ENCODE results near the gene PTPRK. TPM values are rescaled to one million over a fixed set of nuclear protein-coding genes. Genes with fewer than 3 reads are reported as not detected.

PTPRK gene
- total RNA-seq, 1 experiment from 2014 or later = 34.2 TPM

- TF ChIP-seq, protein P1, sequence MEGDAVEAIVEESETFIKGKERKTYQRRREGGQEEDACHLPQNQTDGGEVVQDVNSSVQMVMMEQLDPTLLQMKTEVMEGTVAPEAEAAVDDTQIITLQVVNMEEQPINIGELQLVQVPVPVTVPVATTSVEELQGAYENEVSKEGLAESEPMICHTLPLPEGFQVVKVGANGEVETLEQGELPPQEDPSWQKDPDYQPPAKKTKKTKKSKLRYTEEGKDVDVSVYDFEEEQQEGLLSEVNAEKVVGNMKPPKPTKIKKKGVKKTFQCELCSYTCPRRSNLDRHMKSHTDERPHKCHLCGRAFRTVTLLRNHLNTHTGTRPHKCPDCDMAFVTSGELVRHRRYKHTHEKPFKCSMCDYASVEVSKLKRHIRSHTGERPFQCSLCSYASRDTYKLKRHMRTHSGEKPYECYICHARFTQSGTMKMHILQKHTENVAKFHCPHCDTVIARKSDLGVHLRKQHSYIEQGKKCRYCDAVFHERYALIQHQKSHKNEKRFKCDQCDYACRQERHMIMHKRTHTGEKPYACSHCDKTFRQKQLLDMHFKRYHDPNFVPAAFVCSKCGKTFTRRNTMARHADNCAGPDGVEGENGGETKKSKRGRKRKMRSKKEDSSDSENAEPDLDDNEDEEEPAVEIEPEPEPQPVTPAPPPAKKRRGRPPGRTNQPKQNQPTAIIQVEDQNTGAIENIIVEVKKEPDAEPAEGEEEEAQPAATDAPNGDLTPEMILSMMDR (IDR thresholded peaks at IDR 0.05 in 2 of 3, conservative IDR thresholded peaks at IDR 0.05 in 1 of 3; ENCODE audit: borderline replicate concordance in 1 of 3, insufficient read depth in 1 of 3, low read depth in 2 of 3, low read length in 2 of 3) = no peak
- TF ChIP-seq MAX (IDR thresholded peaks at IDR 0.05) (no peak), ATF3 (IDR thresholded peaks at IDR 0.05) (no peak), ZFX (IDR thresholded peaks at IDR 0.05) (no peak), POLR2A (IDR thresholded peaks at IDR 0.05; ENCODE audit: borderline replicate concordance, extremely low read depth, insufficient read depth, insufficient read length) (no peak), EGR1 (IDR thresholded peaks at IDR 0.05; ENCODE audit: low read depth) (no peak)
Measured at GRCh38 chr6:128107682-128108081, 412.7 kb downstream of the PTPRK start (continued).

DNA sequence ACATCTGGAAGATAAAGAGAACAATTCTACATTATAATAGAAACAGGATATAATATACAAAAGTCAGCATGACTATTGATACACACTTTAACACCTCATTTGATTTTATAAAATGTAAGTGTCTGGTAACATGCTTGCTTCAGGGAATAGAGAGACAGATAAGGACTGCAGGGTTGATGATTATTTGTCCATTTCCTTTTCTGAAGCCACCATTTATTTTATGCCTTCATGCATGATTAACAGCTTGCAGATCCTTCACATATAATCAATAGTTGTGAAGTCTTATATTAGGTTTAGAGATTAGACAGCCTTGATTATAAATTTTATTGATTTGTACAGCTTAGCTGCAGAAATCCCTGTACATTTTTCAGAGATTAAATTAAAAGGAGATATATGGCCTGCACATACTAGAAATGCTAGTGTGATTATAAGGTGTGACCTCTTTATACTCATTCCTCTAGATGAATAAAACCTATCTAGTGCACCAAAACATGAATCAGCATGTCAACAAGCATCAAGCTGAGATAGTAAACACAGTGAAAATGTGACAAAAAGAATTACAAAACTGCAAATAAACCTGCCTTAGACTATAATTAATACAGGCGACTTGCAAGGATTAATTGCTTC is 420.7 kb downstream of the PTPRK start:
- H3K9me3 ChIP-seq (ENCODE audit: control insufficient read depth in 1 of 2, insufficient read depth in 1 of 2, low read depth in 1 of 2, low read length in 2 of 2) = no peaks in the 10 kb centered on the region
- H3K27ac ChIP-seq (ENCODE audit: low read depth, low read length) = no peak overlapping the region
- BruUV-seq (replicated peaks) = no TSS peak
- no peaks in the 10 kb centered on the region for H3K9me2 ChIP-seq (ENCODE audit: insufficient read depth)
- no peaks in the 10 kb centered on the region for H3K36me3 ChIP-seq (ENCODE audit: control insufficient read depth in 1 of 2, insufficient read depth in 2 of 2, low read length in 2 of 2)
- TF ChIP-seq EZH2 (IDR thresholded peaks at IDR 0.05) (no peak), ZFX (IDR thresholded peaks at IDR 0.05) (no peak), POLR2A (IDR thresholded peaks at IDR 0.05; ENCODE audit: borderline replicate concordance, extremely low read depth, insufficient read depth, insufficient read length) (no peak), SRF (IDR thresholded peaks at IDR 0.05; ENCODE audit: low read depth) (no peak), SIN3A (IDR thresholded peaks at IDR 0.05; ENCODE audit: low read depth) (no peak), POLR2AphosphoS5 (IDR thresholded peaks at IDR 0.05; ENCODE audit: low read depth, low read length) (no peak), CBX3 (IDR thresholded peaks at IDR 0.05; ENCODE audit: low read depth) (no peak), EZH2phosphoT487 (IDR thresholded peaks at IDR 0.05; ENCODE audit: borderline replicate concordance) (no peak)
- TF ChIP-seq, protein P2, sequence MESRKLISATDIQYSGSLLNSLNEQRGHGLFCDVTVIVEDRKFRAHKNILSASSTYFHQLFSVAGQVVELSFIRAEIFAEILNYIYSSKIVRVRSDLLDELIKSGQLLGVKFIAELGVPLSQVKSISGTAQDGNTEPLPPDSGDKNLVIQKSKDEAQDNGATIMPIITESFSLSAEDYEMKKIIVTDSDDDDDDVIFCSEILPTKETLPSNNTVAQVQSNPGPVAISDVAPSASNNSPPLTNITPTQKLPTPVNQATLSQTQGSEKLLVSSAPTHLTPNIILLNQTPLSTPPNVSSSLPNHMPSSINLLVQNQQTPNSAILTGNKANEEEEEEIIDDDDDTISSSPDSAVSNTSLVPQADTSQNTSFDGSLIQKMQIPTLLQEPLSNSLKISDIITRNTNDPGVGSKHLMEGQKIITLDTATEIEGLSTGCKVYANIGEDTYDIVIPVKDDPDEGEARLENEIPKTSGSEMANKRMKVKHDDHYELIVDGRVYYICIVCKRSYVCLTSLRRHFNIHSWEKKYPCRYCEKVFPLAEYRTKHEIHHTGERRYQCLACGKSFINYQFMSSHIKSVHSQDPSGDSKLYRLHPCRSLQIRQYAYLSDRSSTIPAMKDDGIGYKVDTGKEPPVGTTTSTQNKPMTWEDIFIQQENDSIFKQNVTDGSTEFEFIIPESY (IDR thresholded peaks at IDR 0.05; ENCODE audit: extremely low read depth, insufficient replicate concordance, low read length) = no peak
- TF ChIP-seq, protein P3, sequence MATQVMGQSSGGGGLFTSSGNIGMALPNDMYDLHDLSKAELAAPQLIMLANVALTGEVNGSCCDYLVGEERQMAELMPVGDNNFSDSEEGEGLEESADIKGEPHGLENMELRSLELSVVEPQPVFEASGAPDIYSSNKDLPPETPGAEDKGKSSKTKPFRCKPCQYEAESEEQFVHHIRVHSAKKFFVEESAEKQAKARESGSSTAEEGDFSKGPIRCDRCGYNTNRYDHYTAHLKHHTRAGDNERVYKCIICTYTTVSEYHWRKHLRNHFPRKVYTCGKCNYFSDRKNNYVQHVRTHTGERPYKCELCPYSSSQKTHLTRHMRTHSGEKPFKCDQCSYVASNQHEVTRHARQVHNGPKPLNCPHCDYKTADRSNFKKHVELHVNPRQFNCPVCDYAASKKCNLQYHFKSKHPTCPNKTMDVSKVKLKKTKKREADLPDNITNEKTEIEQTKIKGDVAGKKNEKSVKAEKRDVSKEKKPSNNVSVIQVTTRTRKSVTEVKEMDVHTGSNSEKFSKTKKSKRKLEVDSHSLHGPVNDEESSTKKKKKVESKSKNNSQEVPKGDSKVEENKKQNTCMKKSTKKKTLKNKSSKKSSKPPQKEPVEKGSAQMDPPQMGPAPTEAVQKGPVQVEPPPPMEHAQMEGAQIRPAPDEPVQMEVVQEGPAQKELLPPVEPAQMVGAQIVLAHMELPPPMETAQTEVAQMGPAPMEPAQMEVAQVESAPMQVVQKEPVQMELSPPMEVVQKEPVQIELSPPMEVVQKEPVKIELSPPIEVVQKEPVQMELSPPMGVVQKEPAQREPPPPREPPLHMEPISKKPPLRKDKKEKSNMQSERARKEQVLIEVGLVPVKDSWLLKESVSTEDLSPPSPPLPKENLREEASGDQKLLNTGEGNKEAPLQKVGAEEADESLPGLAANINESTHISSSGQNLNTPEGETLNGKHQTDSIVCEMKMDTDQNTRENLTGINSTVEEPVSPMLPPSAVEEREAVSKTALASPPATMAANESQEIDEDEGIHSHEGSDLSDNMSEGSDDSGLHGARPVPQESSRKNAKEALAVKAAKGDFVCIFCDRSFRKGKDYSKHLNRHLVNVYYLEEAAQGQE (IDR thresholded peaks at IDR 0.05; ENCODE audit: low read depth) = no peak
- RAD21 ChIA-PET (ENCODE audit: low non-redundant PET in 1 of 2, low total read pairs in 2 of 2, uncharacterized antibody in 2 of 2, unreplicated experiment in 2 of 2) = no interaction called here
- H3K9ac ChIP-seq (ENCODE audit: low read length) = no peak overlapping the region
- no peak overlapping the region for H3K4me2 ChIP-seq (ENCODE audit: low read length)
- no peaks in the 10 kb centered on the region for H3K79me2 ChIP-seq (ENCODE audit: insufficient read depth, low read length)
- no peaks in the 10 kb centered on the region for H4K20me1 ChIP-seq (ENCODE audit: insufficient read depth)
- H2AFZ ChIP-seq (ENCODE audit: low read depth, low read length, poor library complexity, severe bottlenecking) = no peak overlapping the region
- DNase-seq (ENCODE audit: low read depth, low spot score) = no peak
- H3K4me3 ChIP-seq (replicated peaks in 1 of 2; ENCODE audit: low read depth in 1 of 2, low read length in 2 of 2) = no peak overlapping the region
- H3K4me1 ChIP-seq (ENCODE audit: control insufficient read depth in 1 of 2, insufficient read depth in 2 of 2, low read length in 2 of 2) = no peaks in the 10 kb centered on the region
- no peaks in the 10 kb centered on the region for H3K27me3 ChIP-seq (ENCODE audit: insufficient read depth, low read length)
- ATAC-seq = no peak
- POLR2A ChIA-PET = no interaction called here
- intact Hi-C loops (cut with micrococcal nuclease) = no loop called here
- CTCF ChIA-PET = no interaction called here
